ENCODE results near the gene NKD2. TPM values are rescaled to one million over a fixed set of nuclear protein-coding genes. Genes with fewer than 3 reads are reported as not detected.

The NKD2 gene
- total RNA-seq, 1 donor from 2014 or later: 28.3 TPM

DNA sequence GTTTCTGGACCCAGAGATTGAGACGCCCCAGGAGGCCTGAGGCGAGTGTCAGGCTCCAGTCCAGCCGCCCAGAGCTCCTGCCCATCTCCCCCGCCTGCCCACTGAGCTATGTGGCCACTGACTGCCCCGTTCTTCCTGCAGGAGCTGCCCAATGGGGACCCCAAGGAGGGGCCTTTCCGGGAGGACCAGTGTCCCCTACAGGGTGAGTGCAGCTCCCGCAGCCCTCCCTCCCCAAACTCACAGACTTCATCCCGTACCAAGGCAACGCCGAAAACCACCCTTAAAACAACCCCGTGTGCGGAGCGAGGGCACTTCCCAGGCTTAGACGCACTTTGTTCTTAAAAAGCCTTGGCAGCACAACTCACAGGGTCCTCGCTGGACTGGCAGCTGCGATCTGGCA, 23.4 kb downstream of the NKD2 start:
- Mint-ChIP-seq H3K36me3 (ENCODE audit: insufficient read depth) (peaks cover 5% of the 10 kb centered on the region), H3K27ac (no peak overlapping the region), H3K4me1 (ENCODE audit: low read depth) (no peaks in the 10 kb centered on the region), H3K9me3 (ENCODE audit: low read depth) (no peaks in the 10 kb centered on the region), H3K27me3 (no peaks in the 10 kb centered on the region), H3K4me3 (ENCODE audit: low read depth) (no peak overlapping the region)
- TF ChIP-seq, protein P1, sequence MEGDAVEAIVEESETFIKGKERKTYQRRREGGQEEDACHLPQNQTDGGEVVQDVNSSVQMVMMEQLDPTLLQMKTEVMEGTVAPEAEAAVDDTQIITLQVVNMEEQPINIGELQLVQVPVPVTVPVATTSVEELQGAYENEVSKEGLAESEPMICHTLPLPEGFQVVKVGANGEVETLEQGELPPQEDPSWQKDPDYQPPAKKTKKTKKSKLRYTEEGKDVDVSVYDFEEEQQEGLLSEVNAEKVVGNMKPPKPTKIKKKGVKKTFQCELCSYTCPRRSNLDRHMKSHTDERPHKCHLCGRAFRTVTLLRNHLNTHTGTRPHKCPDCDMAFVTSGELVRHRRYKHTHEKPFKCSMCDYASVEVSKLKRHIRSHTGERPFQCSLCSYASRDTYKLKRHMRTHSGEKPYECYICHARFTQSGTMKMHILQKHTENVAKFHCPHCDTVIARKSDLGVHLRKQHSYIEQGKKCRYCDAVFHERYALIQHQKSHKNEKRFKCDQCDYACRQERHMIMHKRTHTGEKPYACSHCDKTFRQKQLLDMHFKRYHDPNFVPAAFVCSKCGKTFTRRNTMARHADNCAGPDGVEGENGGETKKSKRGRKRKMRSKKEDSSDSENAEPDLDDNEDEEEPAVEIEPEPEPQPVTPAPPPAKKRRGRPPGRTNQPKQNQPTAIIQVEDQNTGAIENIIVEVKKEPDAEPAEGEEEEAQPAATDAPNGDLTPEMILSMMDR (IDR thresholded peaks at IDR 0.05; ENCODE audit: unreplicated experiment): no peak
- no peak for DNase-seq (ENCODE audit: low spot score, unreplicated experiment)

DNA sequence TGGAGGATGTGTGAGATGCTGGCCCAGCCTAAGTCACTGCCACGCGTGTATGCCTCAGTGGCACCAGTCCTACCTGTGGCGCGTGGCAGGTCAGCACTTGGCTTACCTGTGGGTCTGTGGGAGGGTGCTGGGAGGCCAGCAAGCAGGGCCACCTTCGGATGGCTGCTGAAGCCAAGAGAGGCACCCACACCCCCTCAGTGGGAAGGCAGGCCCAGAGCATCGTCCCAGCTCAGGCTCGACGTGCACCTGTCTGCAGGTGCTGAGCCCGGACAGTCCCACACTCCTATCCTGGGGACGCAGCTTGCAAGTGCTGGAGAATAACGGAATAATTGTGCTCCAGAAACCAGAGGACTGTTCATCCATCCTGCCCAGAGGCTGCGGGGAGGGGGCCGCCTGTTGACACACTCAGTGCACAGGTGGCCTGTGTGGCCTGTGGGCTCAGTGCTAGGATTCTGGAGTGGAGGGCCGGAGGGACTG, 24.0 kb downstream of the NKD2 start:
- TF ChIP-seq, protein P1 (IDR thresholded peaks at IDR 0.05; ENCODE audit: unreplicated experiment): no peak
- peaks cover 5% of the 10 kb centered on the region for H3K36me3 Mint-ChIP-seq (ENCODE audit: insufficient read depth)
- no peak overlapping the region for H3K27ac Mint-ChIP-seq
- H3K4me1 Mint-ChIP-seq (ENCODE audit: low read depth): no peaks in the 10 kb centered on the region
- DNase-seq (ENCODE audit: low spot score, unreplicated experiment): no peak
- H3K27me3 Mint-ChIP-seq: no peaks in the 10 kb centered on the region
- no peak overlapping the region for H3K4me3 Mint-ChIP-seq (ENCODE audit: low read depth)
- H3K9me3 Mint-ChIP-seq (ENCODE audit: low read depth): no peaks in the 10 kb centered on the region

DNA sequence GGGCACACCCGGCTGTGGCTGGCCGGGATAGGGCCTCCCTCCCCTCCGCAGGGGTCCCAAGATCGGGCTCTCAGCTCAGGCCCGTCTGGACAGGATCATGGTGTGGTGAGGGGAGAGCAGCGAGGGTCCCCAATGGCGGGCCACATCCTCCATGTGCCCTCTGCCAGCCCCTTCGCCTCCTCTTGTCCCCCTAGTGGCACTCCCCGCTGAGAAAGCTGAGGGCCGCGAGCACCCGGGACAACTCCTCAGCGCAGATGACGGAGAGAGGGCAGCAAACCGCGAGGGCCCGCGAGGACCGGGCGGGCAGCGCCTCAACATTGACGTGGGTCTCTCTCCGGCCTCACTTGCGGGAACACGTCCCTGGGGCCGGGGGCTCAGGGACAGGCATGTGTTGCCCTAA, 24.6 kb downstream of the NKD2 start:
- Mint-ChIP-seq H3K4me3 (ENCODE audit: low read depth) (no peak overlapping the region), H3K9me3 (ENCODE audit: low read depth) (no peaks in the 10 kb centered on the region), H3K36me3 (ENCODE audit: insufficient read depth) (peaks cover 5% of the 10 kb centered on the region), H3K27ac (no peak overlapping the region), H3K4me1 (ENCODE audit: low read depth) (no peaks in the 10 kb centered on the region), H3K27me3 (no peaks in the 10 kb centered on the region)
- TF ChIP-seq, protein P1 (IDR thresholded peaks at IDR 0.05; ENCODE audit: unreplicated experiment): no peak
- no peak for DNase-seq (ENCODE audit: low spot score, unreplicated experiment)

DNA sequence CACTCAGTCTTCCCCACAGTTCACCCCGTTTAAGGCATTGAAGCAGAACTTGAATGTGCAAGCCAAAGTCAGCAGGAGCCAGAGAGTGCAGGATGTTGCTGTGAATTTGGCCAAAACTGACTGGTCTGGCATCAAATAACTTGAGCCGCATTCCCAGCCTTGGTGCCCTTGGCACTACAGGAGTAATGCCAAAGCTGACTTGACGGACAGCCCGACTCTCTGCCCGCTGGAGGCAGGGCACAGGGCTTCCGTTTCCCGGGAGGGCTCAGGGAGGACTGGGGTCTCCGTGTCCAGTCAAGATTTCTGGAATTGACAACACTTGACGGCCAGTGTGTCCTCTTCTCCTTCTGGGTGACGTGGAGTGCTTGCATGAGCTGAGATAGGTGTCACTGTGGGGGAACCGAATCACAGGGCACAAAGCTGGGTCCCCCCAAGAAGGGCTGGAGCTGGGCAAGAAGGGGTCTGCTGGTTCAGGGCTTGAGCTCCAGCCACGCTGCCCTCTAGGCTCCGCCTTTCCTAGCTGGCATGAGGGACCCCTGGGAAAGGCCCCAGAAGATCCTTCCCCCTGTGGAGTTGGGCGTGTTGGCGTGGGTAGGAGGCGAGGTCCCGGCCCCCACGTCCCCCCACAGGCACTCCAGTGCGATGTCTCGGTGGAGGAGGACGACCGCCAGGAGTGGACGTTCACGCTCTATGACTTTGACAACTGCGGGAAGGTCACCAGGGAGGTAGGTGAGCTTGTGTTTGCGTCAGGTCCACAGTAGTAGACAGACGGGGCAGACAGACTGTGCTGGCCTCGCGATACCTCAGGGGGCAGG, 25.2 kb downstream of the NKD2 start:
- Mint-ChIP-seq H3K4me1 (ENCODE audit: low read depth) (no peaks in the 10 kb centered on the region), H3K4me3 (ENCODE audit: low read depth) (no peak overlapping the region), H3K36me3 (ENCODE audit: insufficient read depth) (peaks cover 9% of the 10 kb centered on the region), H3K27me3 (no peaks in the 10 kb centered on the region), H3K9me3 (ENCODE audit: low read depth) (no peaks in the 10 kb centered on the region), H3K27ac (no peak overlapping the region)
- TF ChIP-seq, protein P1 (IDR thresholded peaks at IDR 0.05; ENCODE audit: unreplicated experiment): no peak
- no peak for DNase-seq (ENCODE audit: low spot score, unreplicated experiment)

DNA sequence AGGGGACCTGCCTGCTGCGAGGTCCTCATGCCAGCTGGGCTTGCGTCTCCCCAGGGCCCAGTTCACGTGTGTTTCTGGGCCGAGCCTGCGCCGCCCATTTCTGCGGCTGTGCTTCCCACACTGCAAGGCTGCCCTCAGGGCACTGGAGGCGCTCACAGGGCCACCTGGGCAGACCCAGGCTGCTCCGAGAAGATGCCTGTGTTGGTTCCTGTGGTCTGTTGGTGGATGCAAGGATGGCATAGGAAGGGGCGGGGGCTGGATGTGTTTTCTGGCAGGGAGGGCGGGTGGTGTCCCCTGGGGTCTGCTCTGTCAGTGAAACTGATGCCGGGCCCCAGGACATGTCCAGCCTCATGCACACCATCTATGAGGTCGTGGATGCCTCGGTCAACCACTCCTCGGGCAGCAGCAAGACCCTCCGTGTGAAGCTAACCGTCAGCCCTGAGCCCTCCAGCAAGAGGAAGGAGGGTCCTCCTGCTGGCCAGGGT, 25.9 kb downstream of the NKD2 start:
- H3K27ac Mint-ChIP-seq: no peak overlapping the region
- H3K4me1 Mint-ChIP-seq (ENCODE audit: low read depth): no peaks in the 10 kb centered on the region
- H3K36me3 Mint-ChIP-seq (ENCODE audit: insufficient read depth): peaks cover 13% of the 10 kb centered on the region
- no peaks in the 10 kb centered on the region for H3K27me3 Mint-ChIP-seq
- DNase-seq (ENCODE audit: low spot score, unreplicated experiment): no peak
- no peaks in the 10 kb centered on the region for H3K9me3 Mint-ChIP-seq (ENCODE audit: low read depth)
- H3K4me3 Mint-ChIP-seq (ENCODE audit: low read depth): no peak overlapping the region
- TF ChIP-seq, protein P1 (IDR thresholded peaks at IDR 0.05; ENCODE audit: unreplicated experiment): no peak
